ENCODE data around the gene PROP1.
"Not testable (repeated sequence)": the region's sequence is repeated elsewhere in the genome, so short reads cannot be mapped to it uniquely, and the experiment has no call there.

PROP1 gene

GRCh38 chr5:177995691-177996595, at the start of gene PROP1:
Gene PROP1 (minus strand): TSS chr5:177996242. CDS start chr5:177995933, 309 bp downstream.
- DNase-seq = no peak

DNA sequence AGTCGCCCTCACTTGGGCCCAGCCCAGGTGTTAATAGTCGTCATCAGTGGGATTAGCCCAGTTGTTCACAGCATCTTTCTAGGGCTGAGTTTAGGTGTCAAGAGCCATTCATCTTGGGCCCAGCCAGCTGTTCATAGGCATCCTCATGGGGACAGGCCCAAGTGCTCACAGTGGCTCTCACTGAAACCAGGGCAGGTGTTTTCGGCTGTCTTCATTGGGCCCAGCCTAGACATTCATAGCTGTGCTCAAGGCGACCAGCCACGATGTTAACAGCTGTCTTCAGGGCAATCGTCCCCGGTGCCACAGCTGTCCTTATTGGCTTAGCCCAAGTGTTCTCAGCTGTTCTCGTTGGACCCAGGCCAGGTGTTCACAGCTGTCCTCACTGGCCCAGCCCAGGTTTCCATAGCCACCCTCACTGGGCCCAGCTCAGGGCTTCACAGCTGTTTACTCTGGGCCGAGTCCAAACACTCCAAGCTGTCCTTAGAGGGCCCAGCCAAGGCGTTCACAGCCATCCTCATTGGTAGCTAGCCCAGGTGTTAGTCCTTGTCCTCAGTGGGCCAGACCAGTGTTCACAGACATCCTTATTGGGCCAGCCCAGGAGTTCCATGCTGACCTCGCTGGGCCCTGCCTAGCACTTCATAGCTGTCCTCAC, 23.5 kb upstream of the PROP1 start:
- DNase-seq = not testable (repeated sequence)

GRCh38 chr5:178012758-178013157, 16.7 kb upstream of the PROP1 start:
- not testable (repeated sequence) for DNase-seq

GRCh38 chr5:178011816-178012554, 15.9 kb upstream of the PROP1 start:
- not testable (repeated sequence) for DNase-seq

GRCh38 chr5:178007272-178007671, 11.2 kb upstream of the PROP1 start:
- not testable (repeated sequence) for DNase-seq

GRCh38 chr5:178006536-178007231, 10.6 kb upstream of the PROP1 start:
- DNase-seq = not testable (repeated sequence)

DNA sequence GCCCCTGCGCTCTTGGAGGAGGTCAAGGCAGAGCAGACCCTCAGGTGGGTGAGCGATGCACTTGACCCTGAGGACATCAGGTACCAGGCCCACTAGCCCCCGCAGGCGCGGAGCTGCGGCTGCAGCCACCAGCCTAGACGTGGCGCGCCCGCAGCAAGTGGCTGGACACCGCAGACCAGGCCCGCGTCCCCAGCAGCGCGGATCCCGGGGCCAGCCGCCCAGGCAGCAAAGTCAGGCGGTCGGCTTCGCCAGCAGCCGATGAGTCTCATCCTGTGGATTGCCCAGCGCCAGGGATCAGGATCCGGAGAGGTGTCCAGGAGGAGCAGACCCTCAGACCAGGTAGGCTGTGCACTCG, 10.1 kb upstream of the PROP1 start:
- DNase-seq = not testable (repeated sequence)

DNA sequence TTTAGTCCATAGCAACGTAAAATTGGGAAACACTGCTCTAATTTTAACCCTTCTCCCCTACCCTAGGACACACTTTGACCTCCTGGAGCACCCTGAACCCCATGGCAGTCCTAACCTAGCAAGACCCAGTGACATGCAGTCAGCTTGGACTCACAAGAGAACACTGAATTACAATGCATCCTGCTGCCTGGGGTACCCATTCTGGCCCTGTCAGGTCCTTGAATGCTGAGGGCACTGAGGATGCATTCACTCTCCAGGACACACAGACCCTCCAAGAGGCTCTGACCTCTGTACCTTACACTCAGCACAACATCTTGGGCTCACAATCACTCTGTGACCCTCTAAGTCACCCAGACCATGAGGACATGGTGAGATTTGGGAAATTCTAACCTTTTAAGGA, 1.8 kb upstream of the PROP1 start:
- no peak for DNase-seq

GRCh38 chr5:177997319-177997670, 1.3 kb upstream of the PROP1 start:
- DNase-seq = no peak

- no peak for DNase-seq
These were observed 747 bp upstream of the PROP1 start for GRCh38 chr5:177996660-177997318.

DNA sequence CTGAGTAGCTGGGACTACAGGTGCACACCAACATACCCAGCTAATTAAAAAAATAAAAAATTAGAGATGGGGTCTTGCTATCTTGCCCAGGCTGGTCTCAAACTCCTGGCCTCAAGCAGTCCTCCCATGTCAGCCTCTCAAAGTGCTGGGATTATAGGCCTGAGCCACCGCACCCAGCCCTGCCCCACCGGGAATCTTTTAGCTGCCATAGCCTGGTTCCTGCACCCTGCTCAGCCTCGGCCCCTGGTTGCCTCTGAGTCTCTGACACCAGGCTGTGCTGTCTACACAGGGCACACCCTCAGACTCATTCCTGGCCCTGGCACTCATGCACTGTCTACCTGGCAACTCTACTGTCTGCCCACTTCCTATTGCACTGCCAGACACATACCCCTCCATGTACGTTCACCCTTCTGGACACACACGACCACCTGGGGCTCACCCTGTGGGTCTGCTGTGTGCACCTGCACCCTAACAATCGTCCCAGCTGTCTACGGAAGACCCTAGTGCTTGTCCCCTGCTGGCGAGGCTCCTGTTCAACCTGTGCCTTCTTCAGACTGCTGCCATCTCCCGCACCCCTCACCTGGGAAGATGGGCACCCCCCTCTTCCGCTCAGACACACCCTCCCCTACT, 1.4 kb downstream of the PROP1 start:
- no peak for DNase-seq

DNA sequence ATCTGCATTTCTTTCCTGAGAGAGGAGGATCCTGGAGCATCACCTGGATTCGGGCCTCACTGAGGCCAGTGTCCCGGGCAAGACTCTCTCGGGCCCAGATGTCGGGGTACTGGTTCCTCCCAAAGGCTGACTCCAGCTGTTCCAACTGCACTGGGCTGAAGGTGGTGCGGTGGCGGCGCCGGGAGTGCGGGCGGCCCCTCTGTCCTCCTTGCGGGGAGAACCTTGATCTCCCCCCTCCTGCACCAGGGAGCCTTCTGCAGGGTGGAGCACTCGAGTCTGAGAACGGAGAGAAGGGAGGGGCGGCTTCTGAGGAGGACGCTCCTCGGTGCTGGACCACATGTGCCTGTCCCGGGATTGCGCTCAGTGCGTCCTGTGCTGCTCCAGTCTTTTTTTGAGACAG, 2.0 kb downstream of the PROP1 start:
- DNase-seq = no peak

- no peak for DNase-seq
These were observed 3.6 kb downstream of the PROP1 start for GRCh38 chr5:177992466-177992865.

GRCh38 chr5:177988989-177989625, 6.9 kb downstream of the PROP1 start:
- DNase-seq = no peak

DNA sequence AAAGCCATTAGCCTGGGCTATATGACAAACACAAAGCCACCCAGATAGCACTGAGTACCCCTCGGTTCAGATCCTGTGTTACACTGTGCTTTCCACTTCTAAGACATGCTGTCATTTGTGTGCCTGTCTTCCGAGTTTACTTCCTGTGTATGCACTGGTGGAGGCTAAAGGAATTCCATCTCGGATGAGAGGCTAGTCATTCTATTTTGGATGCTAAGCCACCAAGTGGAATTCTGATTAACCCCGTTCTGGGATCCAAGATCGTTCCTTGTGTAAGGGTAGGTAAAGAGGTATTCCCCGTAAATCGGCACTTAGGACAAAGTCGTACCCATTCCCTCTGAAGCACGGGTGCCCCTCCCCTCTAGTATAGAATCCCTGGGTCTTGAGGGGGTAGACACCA, 8.7 kb downstream of the PROP1 start:
- no peak for DNase-seq

DNA sequence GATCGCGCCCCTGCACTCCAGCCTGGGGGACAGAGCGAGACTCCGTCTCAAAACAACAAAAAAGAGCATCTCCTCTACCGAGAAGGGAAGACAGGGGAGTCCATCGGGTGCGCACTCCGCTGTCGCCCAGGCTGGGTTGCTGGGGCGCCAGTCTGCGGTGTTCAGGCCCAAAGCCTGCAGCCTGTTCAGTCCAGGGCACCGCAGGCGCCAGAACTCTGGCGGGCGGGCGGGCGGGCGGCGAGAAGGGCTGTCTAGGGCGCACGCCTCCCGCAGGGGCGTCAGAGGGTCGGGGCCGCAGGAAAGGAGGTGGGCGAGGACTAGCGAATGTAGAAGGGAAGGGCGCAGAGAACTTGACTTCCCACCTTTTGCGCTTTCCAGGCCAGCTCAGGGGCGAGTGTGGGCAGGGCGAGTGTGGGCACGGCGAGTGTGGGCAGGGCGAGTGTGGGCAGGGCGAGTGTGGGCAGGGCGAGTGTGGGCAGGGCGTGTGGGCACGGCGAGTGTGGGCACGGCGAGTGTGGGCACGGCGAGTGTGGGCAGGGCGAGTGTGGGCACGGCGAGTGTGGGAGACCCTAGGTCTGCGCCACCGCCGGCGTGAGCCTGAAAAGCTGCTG, 10.5 kb downstream of the PROP1 start:
- DNase-seq = no peak

DNA sequence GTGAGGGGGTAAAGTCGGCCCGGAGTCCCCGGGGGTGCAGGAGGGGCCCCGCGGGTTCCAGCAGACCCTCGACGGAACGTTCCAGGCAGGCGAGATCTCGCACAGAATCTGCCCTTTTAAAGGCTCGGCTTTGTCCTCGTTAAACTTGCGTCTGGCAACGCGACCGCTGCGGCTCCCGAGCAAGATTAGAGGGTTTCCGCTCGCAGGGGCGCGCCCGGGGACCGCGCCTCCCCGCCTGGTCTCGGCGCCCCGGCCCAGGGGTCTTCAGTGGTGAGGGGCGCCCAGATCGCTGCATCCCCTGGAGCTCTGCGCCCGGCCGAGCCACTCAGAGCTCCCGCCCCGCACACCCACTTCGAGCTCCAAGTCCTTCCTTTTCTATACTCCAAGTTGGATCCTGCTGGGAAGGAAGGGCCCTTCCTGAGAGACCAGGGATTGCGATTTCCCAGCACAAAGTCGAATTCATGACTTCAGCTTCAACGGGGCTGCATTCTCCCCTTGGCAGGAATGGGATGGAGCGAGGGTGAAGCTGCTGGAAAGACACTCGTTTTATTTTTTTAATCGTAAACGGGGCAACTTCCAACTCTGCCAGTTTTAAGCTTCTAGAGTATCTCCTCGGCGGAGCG, 11.3 kb downstream of the PROP1 start:
- no peak for DNase-seq

DNA sequence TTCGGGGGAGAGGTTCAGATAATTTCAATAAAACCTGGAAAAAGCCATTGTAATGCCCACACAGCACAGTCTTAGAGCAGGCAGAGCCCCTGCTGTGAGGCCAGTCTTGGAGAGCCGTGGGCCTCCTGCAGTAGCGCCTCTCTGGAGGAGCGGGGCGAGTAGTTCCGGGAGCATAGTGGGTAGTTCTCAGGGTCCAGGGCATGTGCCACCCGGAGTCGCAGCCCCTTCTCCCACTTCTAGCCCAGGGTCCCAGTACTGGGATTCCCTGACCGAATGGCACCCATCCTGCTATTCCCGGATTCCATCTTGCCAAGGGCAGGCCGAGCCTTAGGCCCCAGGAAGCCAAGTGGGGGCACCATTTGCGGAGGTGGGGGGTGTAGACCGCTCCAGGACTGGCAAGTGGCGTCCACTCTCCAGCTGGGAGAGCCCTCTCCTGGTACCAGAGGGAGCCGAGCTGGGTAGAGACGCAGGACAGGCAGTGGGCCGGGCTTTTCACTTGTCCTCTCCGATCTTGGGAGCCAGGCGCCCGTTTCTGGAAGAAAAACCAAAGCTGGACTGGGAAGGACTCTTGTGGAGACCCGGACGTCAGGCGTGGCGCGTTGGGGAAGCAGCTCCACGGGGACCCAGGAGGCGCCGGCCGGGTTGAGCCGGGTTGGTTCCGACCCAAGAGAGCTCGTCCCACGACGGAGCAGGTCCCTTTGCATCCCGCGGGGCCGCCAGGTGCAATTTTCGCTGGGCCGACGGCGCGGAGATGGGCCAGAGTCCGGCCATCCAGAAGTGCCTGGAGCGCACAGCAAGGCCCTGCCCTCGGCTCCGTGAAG, 12.1 kb downstream of the PROP1 start:
- DNase-seq = no peak

- DNase-seq = no peak
These were observed 13.1 kb downstream of the PROP1 start for GRCh38 chr5:177982956-177983355.

Measured in CD4-positive, alpha-beta T cell treated with Interleukin-21 for 1 hour (primary cell).